OCI-LY1 (cell line): Measurements from ENCODE around the gene VWC2.

ENCODE experiments used
- H2AFZ ChIP-seq: fragments of 200-600 bp; sonication (generic), shearing (Covaris generic); 2 replicates; pipeline ENCODE4 v1.6.0; 2014; ENCODE audit warnings: antibody characterized with exemption, mild to moderate bottlenecking, low read length
- H3F3A ChIP-seq: fragments of 200-600 bp; sonication (generic), shearing (Covaris generic); 2 replicates; pipeline ENCODE4 v1.6.0; 2014; ENCODE audit warnings: mild to moderate bottlenecking, antibody characterized with exemption, low read length, moderate library complexity; ENCODE audit not compliant: insufficient read depth
- H3K27ac ChIP-seq: fragments of 200-600 bp; sonication (generic); 2 replicates; pipeline ENCODE4 v1.5.1; 2014; ENCODE audit warnings: low read length, mixed run types, mild to moderate bottlenecking, low read depth; ENCODE audit not compliant: poor library complexity, severe bottlenecking
- H3K27me3 ChIP-seq: fragments of 200-600 bp; sonication (generic); 2 replicates; pipeline ENCODE4 v1.6.0; 2014; ENCODE audit warnings: antibody characterized with exemption, mild to moderate bottlenecking, low read length, moderate library complexity; ENCODE audit not compliant: insufficient read depth
- H3K36me3 ChIP-seq: fragments of 200-600 bp; sonication (generic); 2 replicates; pipeline ENCODE4 v1.6.1; 2014; ENCODE audit warnings: mild to moderate bottlenecking, antibody characterized with exemption, low read length, moderate library complexity, mixed read lengths; ENCODE audit not compliant: insufficient read depth
- H3K4me1 ChIP-seq: fragments of 200-600 bp; sonication (generic); 2 replicates; pipeline ENCODE4 v1.5.1; 2014; ENCODE audit warnings: mild to moderate bottlenecking, low read length, moderate library complexity; ENCODE audit not compliant: insufficient read depth, severe bottlenecking
- H3K4me2 ChIP-seq: fragments of 200-600 bp; sonication (generic), shearing (Covaris generic); 2 replicates; pipeline ENCODE4 v1.6.1; 2014; ENCODE audit warnings: low read length
- H3K4me3 ChIP-seq: fragments of 200-600 bp; sonication (generic); 2 replicates; pipeline ENCODE4 v1.5.1; 2014; ENCODE audit warnings: low read length, low read depth, mild to moderate bottlenecking, mixed read lengths; ENCODE audit not compliant: poor library complexity, severe bottlenecking
- H3K79me2 ChIP-seq: fragments of 200-600 bp; shearing (Covaris generic); 2 replicates; pipeline ENCODE4 v1.6.1; 2016; ENCODE audit warnings: mixed run types, low read length, mixed read lengths; ENCODE audit not compliant: insufficient read depth
- H3K9ac ChIP-seq: fragments of 200-600 bp; sonication (generic), shearing (Covaris generic); 2 replicates; pipeline ENCODE4 v1.6.1; 2014; ENCODE audit warnings: mild to moderate bottlenecking, low read length, mixed read lengths
- H3K9me2 ChIP-seq: fragments of 200-600 bp; sonication (generic), shearing (Covaris generic); 2 replicates; pipeline ENCODE4 v1.6.1; 2014; ENCODE audit warnings: low read depth, mild to moderate bottlenecking, low read length, mixed read lengths
- H3K9me3 ChIP-seq: fragments of 200-600 bp; shearing (Covaris generic); 2 replicates; pipeline ENCODE4 v1.6.1; 2014; ENCODE audit warnings: low read length, mixed read lengths
- H4K20me1 ChIP-seq: fragments of 200-600 bp; sonication (generic), shearing (Covaris generic); 2 replicates; pipeline ENCODE4 v1.6.0; 2016; ENCODE audit warnings: mild to moderate bottlenecking, low read length; ENCODE audit not compliant: insufficient read depth
- EZH2 ChIP-seq: fragments of 200-600 bp; sonication (generic), shearing (Covaris generic); IDR thresholded peaks from 2 replicates; pipeline ENCODE4 v1.8.0; 2017; ENCODE audit warnings: borderline replicate concordance, mixed run types, mild to moderate bottlenecking, antibody characterized with exemption, low read length, moderate library complexity, mixed read lengths
- TF ChIP-seq, protein P1 (sequence below): fragments of 200-600 bp; sonication (generic), shearing (Covaris generic); IDR thresholded peaks from 2 replicates; pipeline ENCODE4 v1.5.1; 2017; ENCODE audit warnings: mild to moderate bottlenecking, antibody characterized with exemption, low read length, moderate library complexity, mixed read lengths

The VWC2 gene

DNA sequence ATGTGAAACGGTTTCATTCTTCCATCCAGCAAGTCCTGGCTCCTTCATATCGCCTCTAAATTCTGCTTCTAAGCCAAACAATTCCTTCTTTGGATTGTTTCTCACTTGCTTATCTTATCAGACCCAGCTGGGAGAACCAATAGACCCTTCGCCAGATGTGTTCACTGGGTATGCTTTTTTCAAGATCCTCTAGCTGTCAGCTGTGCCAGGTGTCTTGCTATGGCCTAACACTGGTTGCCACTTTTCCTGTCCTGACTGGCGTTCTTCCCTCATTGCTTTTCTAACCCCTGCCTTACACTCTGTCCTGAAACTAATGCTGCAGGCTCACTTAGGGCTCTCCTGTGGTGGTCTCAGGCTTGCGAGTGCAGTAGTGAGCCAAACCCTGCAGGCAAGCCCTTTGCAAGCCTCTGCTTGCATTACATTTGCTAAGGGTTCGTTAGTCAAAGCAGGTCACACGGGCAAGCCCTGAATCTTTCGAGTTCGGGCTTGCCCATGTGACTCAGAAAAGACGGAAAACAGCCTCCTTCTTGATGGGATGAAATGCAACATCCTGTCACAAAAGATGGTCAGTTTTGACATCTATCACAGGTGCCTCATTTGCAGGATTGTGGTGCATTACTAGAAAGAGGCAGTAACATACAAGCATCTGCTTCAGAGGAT is 92.8 kb downstream of the VWC2 start:
- Histone ChIP-seq H3K9me3 (no peaks in the 10 kb centered on the region), H3K36me3 (no peaks in the 10 kb centered on the region), H3K4me1 (no peaks in the 10 kb centered on the region), H3K27ac (no peak overlapping the region), H2AFZ (no peak overlapping the region), H3K27me3 (no peaks in the 10 kb centered on the region), H4K20me1 (no peaks in the 10 kb centered on the region), H3K4me3 (no peak overlapping the region), H3K9ac (no peak overlapping the region), H3K9me2 (no peaks in the 10 kb centered on the region), H3K4me2 (no peak overlapping the region), H3F3A (no peaks in the 10 kb centered on the region), H3K79me2 (no peaks in the 10 kb centered on the region)
- TF ChIP-seq, protein P1, sequence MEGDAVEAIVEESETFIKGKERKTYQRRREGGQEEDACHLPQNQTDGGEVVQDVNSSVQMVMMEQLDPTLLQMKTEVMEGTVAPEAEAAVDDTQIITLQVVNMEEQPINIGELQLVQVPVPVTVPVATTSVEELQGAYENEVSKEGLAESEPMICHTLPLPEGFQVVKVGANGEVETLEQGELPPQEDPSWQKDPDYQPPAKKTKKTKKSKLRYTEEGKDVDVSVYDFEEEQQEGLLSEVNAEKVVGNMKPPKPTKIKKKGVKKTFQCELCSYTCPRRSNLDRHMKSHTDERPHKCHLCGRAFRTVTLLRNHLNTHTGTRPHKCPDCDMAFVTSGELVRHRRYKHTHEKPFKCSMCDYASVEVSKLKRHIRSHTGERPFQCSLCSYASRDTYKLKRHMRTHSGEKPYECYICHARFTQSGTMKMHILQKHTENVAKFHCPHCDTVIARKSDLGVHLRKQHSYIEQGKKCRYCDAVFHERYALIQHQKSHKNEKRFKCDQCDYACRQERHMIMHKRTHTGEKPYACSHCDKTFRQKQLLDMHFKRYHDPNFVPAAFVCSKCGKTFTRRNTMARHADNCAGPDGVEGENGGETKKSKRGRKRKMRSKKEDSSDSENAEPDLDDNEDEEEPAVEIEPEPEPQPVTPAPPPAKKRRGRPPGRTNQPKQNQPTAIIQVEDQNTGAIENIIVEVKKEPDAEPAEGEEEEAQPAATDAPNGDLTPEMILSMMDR = no peak
- no peak for TF ChIP-seq EZH2

DNA sequence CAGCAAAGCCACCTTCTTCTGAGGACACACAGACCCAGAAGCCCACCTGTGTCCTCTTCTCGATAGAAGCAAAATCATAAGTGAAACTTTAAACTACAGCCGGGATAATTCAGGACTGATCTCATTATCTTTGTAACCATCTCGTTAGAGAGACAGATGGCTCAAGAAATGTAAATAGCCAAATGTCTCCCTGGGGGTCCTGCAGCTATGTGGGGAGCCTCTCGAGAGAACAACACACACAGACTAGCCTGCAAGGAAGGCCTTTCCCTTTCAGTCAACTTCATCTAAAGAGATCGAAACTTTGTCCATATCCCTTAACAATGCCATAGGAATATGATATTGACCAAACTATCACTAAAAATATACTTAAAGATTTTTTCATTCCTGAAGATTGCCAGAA is 93.5 kb downstream of the VWC2 start:
- Histone ChIP-seq H3K36me3 (no peaks in the 10 kb centered on the region), H2AFZ (no peak overlapping the region), H3K9me3 (no peaks in the 10 kb centered on the region)

DNA sequence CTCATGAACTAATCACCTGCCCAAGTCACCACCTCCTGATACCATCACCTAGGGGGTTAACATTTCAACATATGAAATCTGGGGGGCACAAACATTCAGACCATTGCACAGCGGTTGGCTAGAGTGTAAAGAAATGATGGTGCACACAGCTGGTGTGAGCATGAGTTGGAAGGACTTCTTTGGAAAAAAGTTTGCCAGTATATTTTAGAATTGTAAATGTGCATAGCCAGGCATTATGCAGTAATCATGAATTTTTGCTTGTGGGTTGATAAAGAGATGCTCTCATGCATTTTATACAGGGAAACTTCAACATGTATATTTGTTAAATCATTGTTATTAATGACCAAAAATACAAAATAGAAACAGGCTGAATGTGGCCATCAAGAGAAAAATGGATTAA is 100.0 kb downstream of the VWC2 start:
- Histone ChIP-seq H3K79me2 (no peaks in the 10 kb centered on the region), H3F3A (no peaks in the 10 kb centered on the region), H4K20me1 (no peaks in the 10 kb centered on the region), H3K27ac (no peak overlapping the region), H2AFZ (no peak overlapping the region), H3K4me1 (no peaks in the 10 kb centered on the region), H3K9me2 (no peaks in the 10 kb centered on the region), H3K27me3 (no peaks in the 10 kb centered on the region; the same call in 1 of the 2 replicates), H3K36me3 (no peaks in the 10 kb centered on the region), H3K4me2 (no peak overlapping the region), H3K4me3 (no peak overlapping the region), H3K9me3 (no peaks in the 10 kb centered on the region), H3K9ac (no peak overlapping the region)
- no peak for TF ChIP-seq EZH2
- TF ChIP-seq, protein P1 = no peak

More for the DNA sequence above, 93.5 kb downstream of the VWC2 start:
- no peak overlapping the region for H3K4me3 ChIP-seq
- no peaks in the 10 kb centered on the region for H3F3A ChIP-seq
- no peak overlapping the region for H3K27ac ChIP-seq
- no peak overlapping the region for H3K9ac ChIP-seq
- H3K4me2 ChIP-seq = no peak overlapping the region
- H3K27me3 ChIP-seq = no peaks in the 10 kb centered on the region
- no peaks in the 10 kb centered on the region for H3K4me1 ChIP-seq
- TF ChIP-seq EZH2 = no peak
- TF ChIP-seq, protein P1 = no peak
- H3K9me2 ChIP-seq = no peaks in the 10 kb centered on the region
- H3K79me2 ChIP-seq = no peaks in the 10 kb centered on the region
- no peaks in the 10 kb centered on the region for H4K20me1 ChIP-seq
